ENCODE results near the gene HOXC10.

HOXC10 gene

DNA sequence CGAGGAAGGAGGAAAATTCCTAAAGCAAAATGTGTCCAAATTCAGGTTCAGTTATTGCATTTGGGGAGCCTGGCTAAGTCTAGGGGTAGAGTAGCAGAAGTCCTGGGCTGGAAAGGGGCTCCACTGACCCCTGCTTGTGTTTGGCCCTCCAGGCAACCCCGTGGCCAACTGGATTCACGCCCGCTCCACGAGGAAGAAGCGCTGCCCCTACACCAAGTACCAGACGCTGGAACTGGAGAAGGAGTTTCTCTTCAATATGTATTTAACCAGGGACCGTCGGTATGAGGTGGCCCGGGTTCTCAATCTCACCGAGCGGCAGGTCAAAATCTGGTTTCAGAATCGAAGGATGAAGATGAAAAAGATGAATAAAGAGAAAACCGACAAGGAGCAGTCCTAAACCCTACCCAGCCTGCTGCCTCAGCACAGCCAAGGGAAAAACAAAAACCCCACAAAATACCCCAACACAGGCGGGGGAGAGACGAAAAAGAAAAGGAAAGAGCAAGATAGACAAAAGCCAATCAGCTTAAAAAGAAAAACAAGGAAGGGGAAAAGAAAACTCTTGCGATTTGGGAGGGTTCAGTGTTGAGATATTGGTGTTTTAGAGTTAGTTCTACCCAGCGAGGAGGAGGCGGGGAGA, 17.4 kb downstream of the HOXC10 start:
- TF ChIP-seq, protein P1, sequence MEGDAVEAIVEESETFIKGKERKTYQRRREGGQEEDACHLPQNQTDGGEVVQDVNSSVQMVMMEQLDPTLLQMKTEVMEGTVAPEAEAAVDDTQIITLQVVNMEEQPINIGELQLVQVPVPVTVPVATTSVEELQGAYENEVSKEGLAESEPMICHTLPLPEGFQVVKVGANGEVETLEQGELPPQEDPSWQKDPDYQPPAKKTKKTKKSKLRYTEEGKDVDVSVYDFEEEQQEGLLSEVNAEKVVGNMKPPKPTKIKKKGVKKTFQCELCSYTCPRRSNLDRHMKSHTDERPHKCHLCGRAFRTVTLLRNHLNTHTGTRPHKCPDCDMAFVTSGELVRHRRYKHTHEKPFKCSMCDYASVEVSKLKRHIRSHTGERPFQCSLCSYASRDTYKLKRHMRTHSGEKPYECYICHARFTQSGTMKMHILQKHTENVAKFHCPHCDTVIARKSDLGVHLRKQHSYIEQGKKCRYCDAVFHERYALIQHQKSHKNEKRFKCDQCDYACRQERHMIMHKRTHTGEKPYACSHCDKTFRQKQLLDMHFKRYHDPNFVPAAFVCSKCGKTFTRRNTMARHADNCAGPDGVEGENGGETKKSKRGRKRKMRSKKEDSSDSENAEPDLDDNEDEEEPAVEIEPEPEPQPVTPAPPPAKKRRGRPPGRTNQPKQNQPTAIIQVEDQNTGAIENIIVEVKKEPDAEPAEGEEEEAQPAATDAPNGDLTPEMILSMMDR (conservative IDR thresholded peaks at IDR 0.05) = no peak
- H3K27ac ChIP-seq = no peak overlapping the region

DNA sequence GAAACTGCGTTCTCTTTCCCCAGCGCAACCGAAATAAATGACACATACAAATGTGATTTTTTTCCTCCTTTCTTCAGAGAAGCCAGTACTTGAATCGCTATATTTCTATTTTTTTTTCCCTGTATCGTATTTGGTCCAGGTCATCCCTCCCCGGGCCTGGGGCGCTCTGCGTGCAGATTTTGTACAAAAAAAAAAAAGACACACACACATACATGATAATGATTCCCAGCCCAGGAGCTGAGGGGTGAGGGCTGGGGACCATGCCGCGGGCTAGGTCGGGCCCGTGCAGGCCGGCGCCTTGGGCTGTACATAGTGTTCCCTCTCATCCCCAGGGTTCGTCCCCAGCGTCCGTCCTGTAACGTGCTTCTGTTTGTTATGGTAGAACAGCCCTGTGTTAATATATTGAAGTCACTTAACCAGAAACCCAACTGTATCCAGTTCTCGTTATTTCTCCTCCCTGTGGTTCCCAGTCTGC, 18.0 kb downstream of the HOXC10 start:
- TF ChIP-seq, protein P1 (conservative IDR thresholded peaks at IDR 0.05) = no peak
- peak overlapping the region; percentile 38 for H3K27ac ChIP-seq

DNA sequence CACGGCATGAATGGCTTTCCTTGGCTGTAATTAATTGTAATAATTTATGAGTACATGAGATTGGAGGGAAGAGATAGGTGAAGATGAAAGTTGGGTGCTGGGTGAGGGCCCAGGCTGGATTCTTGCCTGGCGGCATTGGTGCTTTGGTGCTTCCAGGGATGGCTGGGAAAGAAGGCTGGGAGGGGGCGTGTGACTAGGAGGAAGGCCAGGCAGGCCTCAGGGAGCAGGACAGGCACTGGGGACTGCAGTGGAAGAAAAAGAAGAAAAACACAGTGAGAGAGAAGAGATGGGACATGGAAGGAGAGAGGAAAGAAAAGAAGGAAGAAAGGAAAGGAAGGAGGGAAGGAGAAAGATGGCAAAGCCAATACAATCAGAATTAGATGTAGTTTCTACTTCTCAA, 18.7 kb downstream of the HOXC10 start:
- peak overlapping the region; percentile 38 for H3K27ac ChIP-seq

DNA sequence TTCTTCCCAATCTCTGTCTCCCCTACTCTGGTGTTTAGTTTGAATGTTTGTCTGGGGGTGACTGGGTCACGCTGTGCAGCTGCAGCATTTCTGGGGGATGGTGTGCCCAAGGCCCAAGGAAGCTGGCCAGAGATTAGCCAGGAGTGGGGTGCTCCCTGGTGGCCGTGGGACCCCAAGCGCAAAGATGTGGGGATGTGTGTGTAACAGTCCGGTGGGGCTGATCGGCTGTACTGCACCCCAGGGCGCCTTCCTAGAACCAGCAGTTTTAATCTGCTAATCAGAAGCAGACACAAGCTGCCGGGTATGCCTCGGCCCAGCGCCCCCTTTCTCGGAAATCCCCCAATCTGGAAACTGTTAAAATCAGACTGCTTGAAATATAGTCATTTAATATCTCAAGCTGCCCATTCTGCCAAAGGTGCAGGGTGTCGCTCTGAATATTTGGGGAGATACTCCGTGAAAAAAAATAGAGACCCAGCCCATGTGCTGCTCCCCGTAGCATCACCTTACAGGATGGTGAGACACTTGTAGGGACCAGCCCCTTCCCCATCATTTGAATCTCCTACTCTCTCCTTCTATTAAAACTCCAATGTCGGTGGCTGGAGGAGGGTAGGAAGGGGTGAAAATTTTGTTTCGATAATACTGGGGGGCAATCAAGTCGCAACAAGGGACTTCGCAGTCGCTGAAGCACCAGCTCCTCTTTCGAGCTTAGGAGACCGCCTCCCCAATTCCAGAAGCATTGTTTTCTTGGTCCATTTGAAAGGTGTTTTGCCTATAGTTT, 19.3 kb downstream of the HOXC10 start:
- TF ChIP-seq, protein P1 (conservative IDR thresholded peaks at IDR 0.05) = no peak
- no peak overlapping the region for H3K27ac ChIP-seq

More for the DNA sequence above, 18.7 kb downstream of the HOXC10 start:
- TF ChIP-seq, protein P1 (conservative IDR thresholded peaks at IDR 0.05) = no peak

DNA sequence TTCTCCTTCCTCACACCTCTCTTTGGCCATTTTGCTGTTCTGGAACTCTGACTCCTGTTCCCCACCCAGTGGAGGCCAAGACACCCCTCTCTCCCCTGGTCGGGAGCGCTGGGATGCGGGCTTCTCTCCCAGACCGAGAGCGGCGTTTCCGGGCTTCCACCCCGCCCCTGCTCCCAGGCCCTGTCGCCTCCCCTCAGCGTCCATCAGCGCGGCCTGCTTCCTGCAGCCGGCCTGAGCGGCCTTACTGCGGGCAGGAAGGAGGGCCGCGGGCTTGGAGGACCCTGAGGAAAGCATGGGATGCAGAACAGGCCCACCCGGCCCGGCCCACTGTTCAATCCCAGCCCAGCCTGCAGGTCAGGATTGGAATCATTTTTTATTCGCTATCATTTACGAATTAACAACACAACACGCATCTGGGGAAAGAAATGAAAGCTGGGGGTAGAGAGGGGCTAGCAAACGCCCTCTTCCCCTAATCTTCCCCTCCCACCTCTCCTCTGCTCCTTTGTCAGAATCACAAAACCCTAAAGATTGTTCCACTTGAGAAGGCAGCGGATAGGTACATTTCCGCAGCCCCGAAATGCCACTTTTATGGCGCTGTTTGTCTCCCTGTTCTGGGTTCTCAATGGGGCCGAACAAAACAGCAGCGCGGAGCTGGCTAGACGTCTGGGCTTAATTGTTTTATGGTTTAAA, 20.0 kb downstream of the HOXC10 start:
- TF ChIP-seq, protein P1 (conservative IDR thresholded peaks at IDR 0.05) = no peak
- H3K27ac ChIP-seq = no peak overlapping the region

DNA sequence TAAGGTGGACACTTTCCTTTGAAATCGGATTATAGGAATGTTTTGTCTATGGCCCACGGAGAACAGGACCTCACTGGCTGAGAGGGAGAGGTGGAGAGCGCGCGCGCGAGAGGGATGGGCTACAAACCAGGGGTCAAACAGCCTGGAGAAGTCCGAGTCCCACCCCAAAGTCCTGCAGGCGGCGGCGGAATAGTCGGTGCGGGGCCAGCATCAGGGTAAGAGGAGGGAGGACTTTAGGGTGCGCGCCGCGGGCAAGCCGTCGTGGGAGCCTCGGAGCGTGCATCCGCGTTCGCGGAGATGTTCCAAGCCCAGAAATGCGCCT, 20.5 kb downstream of the HOXC10 start:
- TF ChIP-seq, protein P1 (conservative IDR thresholded peaks at IDR 0.05) = no peak
- no peak overlapping the region; the same call in 1 of the 2 replicates for H3K27ac ChIP-seq
